ENCODE measurements around the gene ZNF544.
"Not testable (repeated sequence)": the region's sequence is repeated elsewhere in the genome, so short reads cannot be mapped to it uniquely, and the experiment has no call there.

ZNF544 gene

DNA sequence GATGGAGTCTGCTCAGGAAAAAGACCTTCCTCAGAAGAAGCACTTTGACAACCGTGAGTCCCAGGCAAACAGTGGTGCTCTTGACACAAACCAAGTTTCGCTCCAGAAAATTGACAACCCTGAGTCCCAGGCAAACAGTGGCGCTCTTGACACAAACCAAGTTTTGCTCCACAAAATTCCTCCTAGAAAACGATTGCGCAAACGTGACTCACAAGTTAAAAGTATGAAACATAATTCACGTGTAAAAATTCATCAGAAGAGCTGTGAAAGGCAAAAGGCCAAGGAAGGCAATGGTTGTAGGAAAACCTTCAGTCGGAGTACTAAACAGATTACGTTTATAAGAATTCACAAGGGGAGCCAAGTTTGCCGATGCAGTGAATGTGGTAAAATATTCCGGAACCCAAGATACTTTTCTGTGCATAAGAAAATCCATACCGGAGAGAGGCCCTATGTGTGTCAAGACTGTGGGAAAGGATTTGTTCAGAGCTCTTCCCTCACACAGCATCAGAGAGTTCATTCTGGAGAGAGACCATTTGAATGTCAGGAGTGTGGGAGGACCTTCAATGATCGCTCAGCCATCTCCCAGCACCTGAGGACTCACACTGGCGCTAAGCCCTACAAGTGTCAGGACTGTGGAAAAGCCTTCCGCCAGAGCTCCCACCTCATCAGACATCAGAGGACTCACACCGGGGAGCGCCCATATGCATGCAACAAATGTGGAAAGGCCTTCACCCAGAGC, 16.2 kb upstream of the ZNF544 start:
- TF ChIP-seq POLR2AphosphoS5 (IDR thresholded peaks at IDR 0.05; ENCODE audit: low read depth, low read length) (no peak), TAF1 (IDR thresholded peaks at IDR 0.05; ENCODE audit: borderline replicate concordance, low read depth, low read length) (no peak), POLR2A (IDR thresholded peaks at IDR 0.05; ENCODE audit: low read depth, low read length) (no peak)
- FAIRE-seq (no peak), DNase-seq (ENCODE audit: insufficient read length) (no peak)

DNA sequence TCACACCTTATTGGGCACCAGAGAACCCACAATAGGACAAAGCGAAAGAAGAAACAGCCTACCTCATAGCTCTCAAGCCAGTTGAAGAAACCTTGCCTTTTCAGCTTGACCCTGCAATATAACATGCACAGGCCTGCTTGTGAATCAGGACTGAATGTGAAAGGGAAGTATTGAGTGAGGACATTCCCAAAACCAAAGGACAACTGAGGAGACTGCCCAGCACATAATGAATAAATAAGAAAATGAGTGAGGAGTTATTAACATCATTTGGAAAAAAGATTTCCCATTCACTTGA, 15.7 kb upstream of the ZNF544 start:
- no peak for TF ChIP-seq POLR2A (IDR thresholded peaks at IDR 0.05; ENCODE audit: low read depth, low read length)
- no peak for TF ChIP-seq TAF1 (IDR thresholded peaks at IDR 0.05; ENCODE audit: borderline replicate concordance, low read depth, low read length)
- TF ChIP-seq POLR2AphosphoS5 (IDR thresholded peaks at IDR 0.05; ENCODE audit: low read depth, low read length) = no peak
- FAIRE-seq = no peak
- no peak for DNase-seq (ENCODE audit: insufficient read length)

- FAIRE-seq = no peak
- TF ChIP-seq TAF1 (IDR thresholded peaks at IDR 0.05; ENCODE audit: borderline replicate concordance, low read depth, low read length) (no peak), POLR2AphosphoS5 (IDR thresholded peaks at IDR 0.05; ENCODE audit: low read depth, low read length) (no peak), POLR2A (IDR thresholded peaks at IDR 0.05; ENCODE audit: low read depth, low read length) (no peak)
- no peak for DNase-seq (ENCODE audit: insufficient read length)
Measured at GRCh38 chr19:58217069-58217481, 11.6 kb upstream of the ZNF544 start.

- TF ChIP-seq POLR2AphosphoS5 (IDR thresholded peaks at IDR 0.05; ENCODE audit: low read depth, low read length) (no peak), POLR2A (IDR thresholded peaks at IDR 0.05; ENCODE audit: low read depth, low read length) (no peak), TAF1 (IDR thresholded peaks at IDR 0.05; ENCODE audit: borderline replicate concordance, low read depth, low read length) (no peak)
- FAIRE-seq = no peak
- no peak for DNase-seq (ENCODE audit: insufficient read length)
Measured at GRCh38 chr19:58217607-58218391, 10.9 kb upstream of the ZNF544 start.

- DNase-seq (ENCODE audit: insufficient read length) (no peak), FAIRE-seq (no peak)
- TF ChIP-seq POLR2AphosphoS5 (IDR thresholded peaks at IDR 0.05; ENCODE audit: low read depth, low read length) (no peak), TAF1 (IDR thresholded peaks at IDR 0.05; ENCODE audit: borderline replicate concordance, low read depth, low read length) (no peak), POLR2A (IDR thresholded peaks at IDR 0.05; ENCODE audit: low read depth, low read length) (no peak)
Measured at GRCh38 chr19:58218899-58219298, 9.8 kb upstream of the ZNF544 start.

DNA sequence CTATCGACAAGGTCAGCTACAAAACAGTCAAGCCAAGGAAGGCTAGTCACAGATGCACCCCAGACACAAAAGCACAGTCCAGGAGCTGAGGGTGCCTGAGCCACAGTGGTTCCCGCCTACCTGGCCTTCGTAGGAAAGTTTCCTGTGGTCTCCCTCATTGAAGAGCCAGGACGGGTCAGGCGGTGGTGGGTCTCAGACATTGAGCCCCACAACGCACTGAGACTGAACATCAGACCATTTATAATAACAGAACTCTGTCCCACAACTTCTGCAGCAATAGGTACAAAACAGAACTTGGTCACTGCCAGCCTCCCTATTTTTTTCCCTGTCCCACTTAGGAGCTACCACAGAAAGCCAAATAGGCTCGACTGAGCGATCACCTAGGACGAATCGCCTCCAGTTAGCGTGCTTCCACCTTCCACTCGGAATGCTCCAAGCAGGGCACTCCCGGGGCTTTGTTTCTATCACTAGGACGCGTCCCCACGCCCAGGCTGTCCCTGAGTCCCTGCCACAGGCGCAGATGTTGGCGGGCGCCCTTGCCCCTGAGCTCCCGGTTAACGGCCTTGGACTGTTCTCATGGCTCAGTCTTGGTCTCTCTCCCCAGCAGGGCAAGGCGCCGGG, 640 bp upstream of the ZNF544 start:
- TF ChIP-seq TAF1 (IDR thresholded peaks at IDR 0.05; ENCODE audit: borderline replicate concordance, low read depth, low read length) (no peak), POLR2A (IDR thresholded peaks at IDR 0.05; ENCODE audit: low read depth, low read length) (no peak), POLR2AphosphoS5 (IDR thresholded peaks at IDR 0.05; ENCODE audit: low read depth, low read length) (no peak)
- DNase-seq (ENCODE audit: insufficient read length) (no peak), FAIRE-seq (no peak)

DNA sequence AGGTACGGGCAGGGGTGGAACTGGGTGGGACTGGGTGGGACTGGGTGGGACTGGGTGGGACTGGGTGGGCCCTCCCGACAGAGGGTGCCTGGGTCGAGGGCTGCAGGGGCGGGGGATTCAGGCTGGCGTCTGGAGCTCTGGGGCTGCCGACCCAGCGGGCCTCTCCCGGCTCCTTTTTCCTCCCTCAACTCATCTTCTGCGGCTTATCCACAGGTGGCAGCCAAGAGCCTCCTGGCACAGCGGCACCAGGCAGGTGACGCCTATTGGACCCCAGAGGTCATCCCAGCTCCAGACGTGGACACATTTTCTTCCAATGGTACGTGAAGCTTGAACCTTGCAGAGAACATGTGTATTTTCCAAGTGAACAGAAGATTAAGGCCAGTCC, 533 bp downstream of the ZNF544 start:
- no peak for FAIRE-seq
- no peak for DNase-seq (ENCODE audit: insufficient read length)

DNA sequence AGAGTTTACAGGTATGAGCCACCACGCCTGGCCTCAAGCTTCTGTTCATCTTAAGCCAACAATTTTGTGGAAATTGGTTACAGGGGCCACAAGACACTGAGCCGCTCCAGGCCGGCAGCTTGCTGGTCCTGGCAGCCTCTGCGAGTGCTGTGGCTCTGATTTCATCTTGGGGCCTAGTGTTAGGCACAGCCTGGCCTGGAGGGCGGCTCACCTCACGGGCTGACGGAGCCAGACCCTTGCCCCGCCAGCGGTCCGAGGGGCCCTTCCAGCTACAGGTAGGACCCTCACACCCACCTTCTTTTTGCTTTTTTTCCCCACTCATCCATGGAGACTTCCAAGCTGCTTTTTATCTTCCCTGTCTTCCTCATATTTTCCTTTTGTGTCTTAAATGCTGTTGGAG, 8.6 kb downstream of the ZNF544 start:
- DNase-seq (ENCODE audit: insufficient read length) (no peak), FAIRE-seq (no peak)
- no peak for TF ChIP-seq POLR2A (IDR thresholded peaks at IDR 0.05; ENCODE audit: low read depth, low read length)
- TF ChIP-seq TAF1 (IDR thresholded peaks at IDR 0.05; ENCODE audit: borderline replicate concordance, low read depth, low read length) = no peak
- TF ChIP-seq POLR2AphosphoS5 (IDR thresholded peaks at IDR 0.05; ENCODE audit: low read depth, low read length) = no peak

More for the DNA sequence above, 533 bp downstream of the ZNF544 start:
- TF ChIP-seq POLR2A (IDR thresholded peaks at IDR 0.05; ENCODE audit: low read depth, low read length) = no peak
- no peak for TF ChIP-seq POLR2AphosphoS5 (IDR thresholded peaks at IDR 0.05; ENCODE audit: low read depth, low read length)

DNA sequence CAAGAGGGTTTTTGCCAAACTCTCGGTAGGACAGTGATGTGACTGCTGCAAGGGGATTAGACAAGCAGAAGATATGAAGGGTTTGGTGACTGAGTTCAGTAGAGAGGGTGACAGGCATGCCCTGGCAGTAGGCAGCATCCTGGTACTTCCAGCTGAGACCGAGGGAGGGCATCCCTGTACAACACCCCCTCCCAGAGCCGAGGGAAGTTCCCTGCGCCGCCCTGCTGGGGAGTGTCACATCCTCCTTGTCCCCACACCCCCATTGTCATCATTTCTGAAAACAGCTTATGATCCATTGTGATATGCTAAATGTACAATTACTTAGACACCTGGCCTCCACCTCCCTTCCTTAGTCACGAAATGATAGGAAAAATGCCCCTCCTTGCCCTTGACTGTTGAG, 14.6 kb downstream of the ZNF544 start:
- FAIRE-seq (no peak), DNase-seq (ENCODE audit: insufficient read length) (no peak)
- TF ChIP-seq POLR2AphosphoS5 (IDR thresholded peaks at IDR 0.05; ENCODE audit: low read depth, low read length) (no peak), TAF1 (IDR thresholded peaks at IDR 0.05; ENCODE audit: borderline replicate concordance, low read depth, low read length) (no peak), POLR2A (IDR thresholded peaks at IDR 0.05; ENCODE audit: low read depth, low read length) (no peak)

DNA sequence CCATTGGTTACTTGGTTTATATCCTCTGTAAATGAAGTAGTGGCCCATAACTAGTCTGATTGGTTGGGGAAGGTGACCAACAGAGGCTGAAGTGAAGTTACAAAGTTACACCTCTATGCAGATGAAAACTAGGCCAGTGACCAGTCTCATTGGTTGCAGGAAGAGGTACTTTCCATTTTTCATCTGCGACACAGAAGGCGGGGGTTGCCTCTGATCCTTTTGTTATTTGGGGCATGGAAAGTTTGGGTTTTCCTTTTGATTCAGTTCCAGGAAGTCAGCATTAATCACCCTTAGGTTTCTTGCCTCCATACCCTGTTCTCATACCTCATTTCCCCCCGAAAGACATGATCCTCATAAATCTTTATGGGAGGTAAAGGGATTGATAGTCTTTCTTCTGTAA, 20.2 kb downstream of the ZNF544 start:
- FAIRE-seq = no peak
- TF ChIP-seq TAF1 (IDR thresholded peaks at IDR 0.05; ENCODE audit: borderline replicate concordance, low read depth, low read length) (no peak), POLR2A (IDR thresholded peaks at IDR 0.05; ENCODE audit: low read depth, low read length) (no peak), POLR2AphosphoS5 (IDR thresholded peaks at IDR 0.05; ENCODE audit: low read depth, low read length) (no peak)
- DNase-seq (ENCODE audit: insufficient read length) = no peak

- TF ChIP-seq POLR2A (IDR thresholded peaks at IDR 0.05; ENCODE audit: low read depth, low read length) = no peak
- TF ChIP-seq POLR2AphosphoS5 (IDR thresholded peaks at IDR 0.05; ENCODE audit: low read depth, low read length) = no peak
- no peak for TF ChIP-seq TAF1 (IDR thresholded peaks at IDR 0.05; ENCODE audit: borderline replicate concordance, low read depth, low read length)
- FAIRE-seq (no peak), DNase-seq (ENCODE audit: insufficient read length) (no peak)
Measured at GRCh38 chr19:58252102-58252685, 23.5 kb downstream of the ZNF544 start.

- FAIRE-seq; DNase-seq (ENCODE audit: insufficient read length): not testable (repeated sequence)
Measured at GRCh38 chr19:58258259-58258658, 29.5 kb downstream of the ZNF544 start.

Data from GM12892 (cell line).